ENCODE results near the gene BSPRY. TPM values are rescaled to one million over a fixed set of nuclear protein-coding genes. Genes with fewer than 3 reads are reported as not detected.
"Not testable (repeated sequence)": the region's sequence is repeated elsewhere in the genome, so short reads cannot be mapped to it uniquely, and the experiment has no call there.

The BSPRY gene
- total and polyA plus RNA-seq, 7 donors: 0.03 TPM; not detected in 5

DNA sequence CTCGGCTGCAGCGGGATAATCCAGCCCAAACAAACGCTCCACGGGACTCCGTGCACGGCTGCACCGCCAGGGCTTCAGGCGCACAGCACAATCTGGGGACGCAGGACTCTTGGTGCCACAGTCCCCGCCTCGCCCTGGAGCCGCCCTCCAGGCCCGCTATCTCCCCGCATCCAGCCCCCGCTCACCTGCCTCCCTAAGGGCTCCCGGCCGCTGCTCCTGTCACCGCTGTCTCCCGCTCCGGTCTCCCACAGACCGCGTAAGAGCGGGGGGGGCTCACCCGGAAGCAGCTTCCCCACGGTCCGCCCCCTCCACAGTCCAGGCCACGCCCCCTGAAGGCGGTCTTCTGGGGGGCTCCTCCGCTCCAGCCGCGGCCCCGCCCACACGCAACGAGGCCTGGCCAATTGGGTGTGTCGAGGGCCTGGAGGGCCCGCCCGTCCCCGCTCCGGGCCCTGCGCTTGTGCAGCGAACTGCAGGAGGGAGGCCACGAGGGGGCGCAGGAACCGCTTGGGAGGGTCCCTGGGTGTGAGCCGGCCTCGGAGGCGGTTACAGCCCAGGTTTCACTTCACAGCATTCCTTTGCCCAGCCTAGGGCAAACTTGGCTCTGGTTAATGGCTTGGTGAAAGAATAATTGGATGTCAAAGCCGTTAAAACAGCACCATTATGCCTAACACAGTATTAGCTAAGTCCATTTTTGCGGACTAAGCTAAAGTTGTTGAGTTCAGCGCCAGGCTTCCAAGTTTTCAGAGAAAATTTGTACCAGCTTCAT lies 51.9 kb downstream of the BSPRY start, which contains the start of gene ALAD:
Gene ALAD, minus strand, starts transcription at position 258 of the 766 bp plus-strand sequence. CDS start 7,725 bp downstream, outside the sequence.
- H3K9me3 ChIP-seq: no peaks in the 10 kb centered on the region
- H3K27me3 ChIP-seq (ENCODE audit: insufficient read depth in 3 of 3, low read length in 2 of 3): no peaks in the 10 kb centered on the region
- no peaks in the 10 kb centered on the region for H3K36me3 ChIP-seq (ENCODE audit: insufficient read depth in 1 of 2, low read depth in 1 of 2)
- ATAC-seq: peak; percentile 100
- peak; percentile 100 for DNase-seq
- WGBS, 3 donors: 2 to 3% (median 3%) methylated on average over 36 to 50 of the region's 50 CpGs
- TF ChIP-seq, protein P1, sequence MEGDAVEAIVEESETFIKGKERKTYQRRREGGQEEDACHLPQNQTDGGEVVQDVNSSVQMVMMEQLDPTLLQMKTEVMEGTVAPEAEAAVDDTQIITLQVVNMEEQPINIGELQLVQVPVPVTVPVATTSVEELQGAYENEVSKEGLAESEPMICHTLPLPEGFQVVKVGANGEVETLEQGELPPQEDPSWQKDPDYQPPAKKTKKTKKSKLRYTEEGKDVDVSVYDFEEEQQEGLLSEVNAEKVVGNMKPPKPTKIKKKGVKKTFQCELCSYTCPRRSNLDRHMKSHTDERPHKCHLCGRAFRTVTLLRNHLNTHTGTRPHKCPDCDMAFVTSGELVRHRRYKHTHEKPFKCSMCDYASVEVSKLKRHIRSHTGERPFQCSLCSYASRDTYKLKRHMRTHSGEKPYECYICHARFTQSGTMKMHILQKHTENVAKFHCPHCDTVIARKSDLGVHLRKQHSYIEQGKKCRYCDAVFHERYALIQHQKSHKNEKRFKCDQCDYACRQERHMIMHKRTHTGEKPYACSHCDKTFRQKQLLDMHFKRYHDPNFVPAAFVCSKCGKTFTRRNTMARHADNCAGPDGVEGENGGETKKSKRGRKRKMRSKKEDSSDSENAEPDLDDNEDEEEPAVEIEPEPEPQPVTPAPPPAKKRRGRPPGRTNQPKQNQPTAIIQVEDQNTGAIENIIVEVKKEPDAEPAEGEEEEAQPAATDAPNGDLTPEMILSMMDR (IDR thresholded peaks at IDR 0.05): peak; percentile 93
- peak within 1 kb of the TSS; percentile 69 for H3K27ac ChIP-seq
- intact Hi-C loops (cut with DNase I): loop anchor here (5.0 to 10.0 kb wide), 6 partner anchors 59 to 256 kb away; partner anchors contain the start of genes CDC26 (in 1 of the 2), PRPF4 (in 1 of the 2), SLC31A2 (in 1 of the 2) and WDR31 (in 1 of the 2)
- H3K4me1 ChIP-seq: peaks cover 14% of the 10 kb centered on the region
- peak within 1 kb of the TSS; percentile 77 for H3K4me3 ChIP-seq

DNA sequence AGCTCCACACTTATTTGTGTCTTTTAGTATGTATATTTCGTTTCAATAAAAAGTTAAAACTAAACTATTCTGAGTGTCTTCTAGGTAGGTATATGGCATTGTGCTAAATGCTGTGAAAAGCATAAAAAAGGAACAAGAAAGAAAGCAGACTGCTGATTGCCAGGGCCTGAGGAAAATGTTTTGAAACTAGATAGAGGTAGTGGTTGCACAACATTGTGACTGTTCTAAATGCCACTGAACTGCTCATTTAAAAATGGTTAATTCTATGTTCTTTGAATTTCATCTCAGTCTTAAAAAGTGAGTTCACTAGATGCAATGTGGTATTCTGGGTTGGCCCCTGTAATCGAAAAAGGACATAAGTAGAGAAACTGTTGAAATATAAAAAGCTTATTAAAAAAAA lies 54.3 kb downstream of the BSPRY start:
- WGBS, 3 donors: 75 to 88% (median 85%) methylated on average over 2 of the region's 2 CpGs
- Histone ChIP-seq H3K9me3 (no peaks in the 10 kb centered on the region), H3K27me3 (ENCODE audit: insufficient read depth in 3 of 3, low read length in 2 of 3) (no peaks in the 10 kb centered on the region), H3K4me1 (peaks cover 11% of the 10 kb centered on the region), H3K36me3 (ENCODE audit: insufficient read depth in 1 of 2, low read depth in 1 of 2) (peaks cover 7 to 18% of the 10 kb centered on the region in 2 donors), H3K27ac (no peak overlapping the region), H3K4me3 (no peak overlapping the region)
- DNase-seq (no peak), ATAC-seq (no peak)
- intact Hi-C loops (cut with DNase I): loop anchor here (5.0 to 10.0 kb wide), 6 partner anchors 61 to 254 kb away; partner anchors contain the start of genes CDC26 (in 1 of the 2), PRPF4 (in 1 of the 2), SLC31A2 (in 1 of the 2) and WDR31 (in 1 of the 2)
- TF ChIP-seq, protein P1 (IDR thresholded peaks at IDR 0.05): no peak

DNA sequence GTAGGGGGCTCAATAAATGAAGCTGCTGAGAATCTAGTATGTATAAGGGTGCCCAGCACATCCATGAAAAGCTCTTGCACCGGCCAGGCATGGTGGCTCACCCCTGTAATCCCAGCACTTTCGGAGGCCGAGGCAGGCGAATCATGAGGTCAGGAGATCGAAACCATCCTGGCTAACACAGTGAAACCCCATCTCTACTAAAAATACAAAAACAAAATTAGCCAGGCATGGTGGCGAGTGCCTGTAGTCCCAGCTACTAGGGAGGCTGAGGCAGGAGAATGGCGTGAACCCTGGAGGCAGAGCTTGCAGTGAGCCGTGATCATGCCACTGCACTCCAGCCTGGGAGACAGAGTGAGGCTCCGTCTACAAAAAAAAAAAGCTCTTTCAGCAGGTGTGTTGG lies 57.0 kb downstream of the BSPRY start:
- H3K4me1 ChIP-seq, H3K9me3 ChIP-seq: not testable (repeated sequence)
- intact Hi-C loops (cut with DNase I): loop anchor here (5.0 to 10.0 kb wide), 3 partner anchors 92 to 252 kb away; partner anchors contain the start of gene SLC31A2 (in 1 of the 2)

DNA sequence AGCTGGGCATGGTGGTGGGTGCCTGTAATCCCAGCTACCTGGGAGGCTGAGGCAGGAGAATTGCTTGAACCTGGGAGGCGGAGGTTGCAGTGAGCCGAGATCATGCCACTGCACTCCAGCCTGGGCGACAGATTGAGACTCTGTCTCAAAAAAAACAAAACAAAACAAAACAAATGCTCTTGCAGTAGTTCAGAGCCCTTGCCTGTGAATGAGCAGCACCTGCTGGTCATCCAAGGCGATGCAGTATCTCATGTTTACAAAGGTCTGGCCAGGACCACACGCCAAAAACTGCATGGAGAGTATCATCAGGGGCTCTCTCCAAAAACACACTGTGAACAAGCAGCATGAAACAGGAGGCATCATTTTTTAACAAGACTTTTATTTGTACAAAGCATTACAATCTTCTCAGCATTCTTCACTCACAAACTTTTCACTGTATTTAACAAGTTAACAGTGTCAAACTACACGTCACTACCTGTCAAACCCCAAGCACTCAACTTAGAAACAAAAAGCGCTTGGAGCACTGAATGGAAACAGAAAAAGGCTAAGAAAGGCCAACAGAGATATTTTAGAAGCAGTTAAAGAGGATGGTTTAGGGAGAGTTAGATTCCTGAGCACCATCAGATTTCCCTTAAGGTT lies 57.7 kb downstream of the BSPRY start:
- not testable (repeated sequence) for H3K4me1 ChIP-seq; H3K27ac ChIP-seq; H3K4me3 ChIP-seq; H3K9me3 ChIP-seq; ATAC-seq; H3K27me3 ChIP-seq (ENCODE audit: insufficient read depth in 3 of 3, low read length in 2 of 3)
- intact Hi-C loops (cut with DNase I): loop anchor here (5.0 to 10.0 kb wide), 3 partner anchors 92 to 252 kb away; partner anchors contain the start of gene SLC31A2 (in 1 of the 2)
- H3K36me3 ChIP-seq (ENCODE audit: insufficient read depth in 1 of 2, low read depth in 1 of 2): peaks cover 9 to 22% of the 10 kb centered on the region in 2 donors
- peak; percentile 44 to 69 for DNase-seq
- 27% methylated on average over 7 of the region's 7 CpGs for whole genome bisulfite sequencing, 3 donors
- TF ChIP-seq, protein P1 (IDR thresholded peaks at IDR 0.05): peak; percentile 68

More for the DNA sequence above, 57.0 kb downstream of the BSPRY start:
- not testable (repeated sequence) for H3K4me3 ChIP-seq; H3K27me3 ChIP-seq (ENCODE audit: insufficient read depth in 3 of 3, low read length in 2 of 3); ATAC-seq; DNase-seq; H3K27ac ChIP-seq
- 73 to 85% (median 73%) methylated on average over 9 of the region's 9 CpGs for WGBS, 3 donors
- peaks cover 9 to 22% of the 10 kb centered on the region in 2 donors for H3K36me3 ChIP-seq (ENCODE audit: insufficient read depth in 1 of 2, low read depth in 1 of 2)
